A549 treated with AZD2906 at 1 μM for 4 hours (cell line): Measurements from ENCODE around the gene RSU1. TPM values are rescaled to one million over a fixed set of nuclear protein-coding genes. Genes with fewer than 3 reads are reported as not detected.

Source experiments
- total RNA-seq: library from RNA; stranded (reverse); fragments of 200-300 nt; extraction: Qiagen RNA extraction; gene quantifications from 5 replicates; pipeline ENCODE4 v1.2.3, GENCODE V29; 2022

RSU1 gene
- 75.1 to 90.8 TPM (median 84.4 TPM) in 5 replicates for total RNA-seq

GRCh38 chr10:16817125-16818019, at the start of gene RSU1:
Gene RSU1 (minus strand): TSS chr10:16817424. CDS start chr10:16817081, 343 bp downstream.

